NCI-H345 (cell line): ENCODE data around the gene PRIMA1.

ENCODE experiments used
- DNase-seq: peaks from one replicate; lab custom pipeline; 2025; lab: John Stamatoyannopoulos, UW

Gene PRIMA1

GRCh38 chr14:93712838-93713724, 75.2 kb downstream of the PRIMA1 start:
- peak; percentile 63 for DNase-seq

GRCh38 chr14:93712079-93712837, 76.0 kb downstream of the PRIMA1 start:
- DNase-seq, result peak; percentile 48

GRCh38 chr14:93709249-93709648, 79.0 kb downstream of the PRIMA1 start:
- DNase-seq, result no peak

GRCh38 chr14:93708800-93709199, 79.5 kb downstream of the PRIMA1 start:
- DNase-seq, result no peak

- DNase-seq, result no peak
Measured at GRCh38 chr14:93708311-93708734, 80.0 kb downstream of the PRIMA1 start.

- DNase-seq, result no peak
Measured at GRCh38 chr14:93707475-93707874, 80.8 kb downstream of the PRIMA1 start.

GRCh38 chr14:93706360-93706955, 81.8 kb downstream of the PRIMA1 start:
- no peak for DNase-seq

GRCh38 chr14:93705513-93706156, 82.7 kb downstream of the PRIMA1 start:
- no peak for DNase-seq

- no peak for DNase-seq
Measured at GRCh38 chr14:93703941-93704340, 84.3 kb downstream of the PRIMA1 start.

- DNase-seq, result no peak
Measured at GRCh38 chr14:93702946-93703345, 85.3 kb downstream of the PRIMA1 start.

- DNase-seq, result no peak
Measured at GRCh38 chr14:93701562-93701961, 86.7 kb downstream of the PRIMA1 start.

- DNase-seq, result no peak
Measured at GRCh38 chr14:93700928-93701327, 87.4 kb downstream of the PRIMA1 start.

GRCh38 chr14:93693914-93694313, 94.4 kb downstream of the PRIMA1 start:
- DNase-seq, result no peak

GRCh38 chr14:93691042-93691780, 97.1 kb downstream of the PRIMA1 start:
- DNase-seq, result no peak

- no peak for DNase-seq
Measured at GRCh38 chr14:93690146-93690545, 98.1 kb downstream of the PRIMA1 start.

- DNase-seq, result no peak
Measured at GRCh38 chr14:93688820-93689219, 99.5 kb downstream of the PRIMA1 start.

GRCh38 chr14:93688239-93688666, 100.0 kb downstream of the PRIMA1 start:
- peak; percentile 58 for DNase-seq

GRCh38 chr14:93686268-93686667, 102.0 kb downstream of the PRIMA1 start:
- no peak for DNase-seq

GRCh38 chr14:93685121-93685895, 103.0 kb downstream of the PRIMA1 start:
- no peak for DNase-seq

GRCh38 chr14:93683226-93683625, 105.1 kb downstream of the PRIMA1 start:
- no peak for DNase-seq

- no peak for DNase-seq
Measured at GRCh38 chr14:93682459-93682858, 105.8 kb downstream of the PRIMA1 start.
